ENCODE data around the gene MYBBP1A. TPM values are rescaled to one million over a fixed set of nuclear protein-coding genes. Genes with fewer than 3 reads are reported as not detected.

The MYBBP1A gene
- total RNA-seq, 5 donors from 2014 or later (not counting 1 experiment from before 2014, with no cell fraction given) = 57.0 to 102 (median 94.2) TPM

DNA sequence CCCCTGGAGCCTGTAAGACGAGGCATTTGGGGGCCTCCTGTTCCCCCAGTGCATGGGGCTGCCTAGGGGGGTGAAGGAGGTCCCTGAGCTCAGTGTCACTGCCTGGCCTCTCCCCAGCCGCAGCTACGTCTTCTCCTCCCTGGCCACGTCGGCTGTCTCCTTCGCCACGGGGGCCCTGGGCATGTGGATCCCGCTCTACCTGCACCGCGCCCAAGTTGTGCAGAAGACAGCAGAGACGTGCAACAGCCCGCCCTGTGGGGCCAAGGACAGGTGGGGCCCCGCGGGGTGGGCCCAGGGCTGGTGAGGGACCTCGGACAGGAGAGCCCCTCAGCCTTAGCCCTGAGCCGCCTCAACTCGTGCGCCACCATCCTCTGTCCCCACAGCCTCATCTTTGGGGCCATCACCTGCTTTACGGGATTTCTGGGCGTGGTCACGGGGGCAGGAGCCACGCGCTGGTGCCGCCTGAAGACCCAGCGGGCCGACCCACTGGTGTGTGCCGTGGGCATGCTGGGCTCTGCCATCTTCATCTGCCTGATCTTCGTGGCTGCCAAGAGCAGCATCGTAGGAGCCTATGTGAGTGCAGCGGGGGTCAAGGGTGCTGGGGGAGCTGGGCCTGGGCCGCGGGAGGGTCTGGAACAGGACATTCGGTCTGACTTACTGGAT, 22.2 kb downstream of the MYBBP1A start:
- H3K4me3 Mint-ChIP-seq = no peak overlapping the region
- peaks cover 0 to 5% (median 1%) of the 10 kb centered on the region in 3 donors for H3K4me1 Mint-ChIP-seq
- WGBS (ENCODE audit: insufficient coverage) = 89% methylated on average over 22 of the region's 33 CpGs
- ChIA-PET CTCF (no interaction called here), POLR2A (no interaction called here)
- no peaks in the 10 kb centered on the region for H3K36me3 Mint-ChIP-seq
- no peak for ATAC-seq (replicated peaks in 1 of 4)
- no peak overlapping the region for H3K4me3 ChIP-seq (ENCODE audit: control insufficient read depth in 1 of 2, extremely low read depth in 1 of 2, low read length in 1 of 2)
- H3K27me3 ChIP-seq (replicated peaks in 1 of 2; ENCODE audit: control insufficient read depth in 2 of 2, extremely low read depth in 1 of 2, insufficient read depth in 2 of 2, low read length in 1 of 2) = peaks cover 0 to 42% of the 10 kb centered on the region in 2 experiments
- no peaks in the 10 kb centered on the region for H3K9me3 Mint-ChIP-seq
- peaks cover 7 to 11% of the 10 kb centered on the region in 2 donors for H3K27me3 Mint-ChIP-seq
- no peaks in the 10 kb centered on the region for H3K9me3 ChIP-seq
- no peak overlapping the region for H3K27ac Mint-ChIP-seq
- no peaks in the 10 kb centered on the region for H3K4me1 ChIP-seq (ENCODE audit: control insufficient read depth in 1 of 2, extremely low read depth in 1 of 2, insufficient read depth in 2 of 2, low read length in 2 of 2)
- H3K27ac ChIP-seq (ENCODE audit: low read length) = no peak overlapping the region
- H3K36me3 ChIP-seq (ENCODE audit: control insufficient read depth in 2 of 2, extremely low read depth in 1 of 2, insufficient read depth in 1 of 2, low read length in 1 of 2) = no peaks in the 10 kb centered on the region
- no peak for DNase-seq

DNA sequence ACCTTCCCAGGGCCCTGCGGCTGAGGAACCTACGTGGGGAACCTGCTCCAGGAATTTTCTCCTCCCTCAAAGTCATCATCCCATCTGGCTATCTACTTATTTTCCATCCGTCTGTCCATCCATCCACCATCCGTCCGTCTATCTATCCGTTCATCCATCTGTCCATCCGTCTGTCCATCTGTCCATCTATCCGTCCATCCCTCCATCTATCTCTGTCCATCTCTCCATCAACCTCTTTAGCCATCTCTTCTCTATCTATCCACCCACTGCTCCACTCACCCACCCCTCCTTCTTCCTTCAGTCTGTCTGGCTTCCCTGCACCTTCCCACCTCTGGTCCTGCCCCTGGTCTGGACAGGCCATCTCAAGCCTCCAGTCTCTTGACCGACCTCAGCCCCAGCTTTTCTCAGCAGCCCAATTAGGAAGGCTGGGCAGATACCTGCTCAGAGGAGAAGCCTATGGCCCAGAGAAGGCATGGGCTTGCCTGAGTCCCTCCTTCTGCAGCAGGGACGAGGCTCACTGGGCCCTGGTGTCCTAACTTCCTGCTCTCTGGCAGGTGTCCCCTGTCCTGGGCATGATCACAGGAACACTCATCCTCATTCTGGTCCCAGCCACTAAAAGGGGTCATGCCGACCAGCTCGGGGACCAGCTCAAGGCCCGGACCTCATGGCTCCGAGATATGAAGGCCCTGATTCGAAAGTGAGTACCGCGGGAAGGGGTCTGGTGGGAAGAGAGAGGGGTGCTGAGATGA, 23.0 kb downstream of the MYBBP1A start:
- Mint-ChIP-seq H3K9me3 (no peaks in the 10 kb centered on the region), H3K4me1 (peaks cover 0 to 5% (median 1%) of the 10 kb centered on the region in 3 donors), H3K27me3 (peaks cover 7 to 11% of the 10 kb centered on the region in 2 donors), H3K4me3 (no peak overlapping the region), H3K27ac (no peak overlapping the region), H3K36me3 (no peaks in the 10 kb centered on the region)
- DNase-seq (no peak), ATAC-seq (replicated peaks in 1 of 4) (no peak)
- CTCF ChIA-PET = no interaction called here
- 88% methylated on average over 10 of the region's 17 CpGs for WGBS (ENCODE audit: insufficient coverage)
- Histone ChIP-seq H3K27ac (ENCODE audit: low read length) (no peak overlapping the region), H3K4me1 (ENCODE audit: control insufficient read depth in 1 of 2, extremely low read depth in 1 of 2, insufficient read depth in 2 of 2, low read length in 2 of 2) (no peaks in the 10 kb centered on the region), H3K9me3 (no peaks in the 10 kb centered on the region), H3K27me3 (replicated peaks in 1 of 2; ENCODE audit: control insufficient read depth in 2 of 2, extremely low read depth in 1 of 2, insufficient read depth in 2 of 2, low read length in 1 of 2) (peaks cover 0 to 42% of the 10 kb centered on the region in 2 experiments), H3K4me3 (ENCODE audit: control insufficient read depth in 1 of 2, extremely low read depth in 1 of 2, low read length in 1 of 2) (no peak overlapping the region), H3K36me3 (ENCODE audit: control insufficient read depth in 2 of 2, extremely low read depth in 1 of 2, insufficient read depth in 1 of 2, low read length in 1 of 2) (no peaks in the 10 kb centered on the region)
- POLR2A ChIA-PET = no interaction called here

DNA sequence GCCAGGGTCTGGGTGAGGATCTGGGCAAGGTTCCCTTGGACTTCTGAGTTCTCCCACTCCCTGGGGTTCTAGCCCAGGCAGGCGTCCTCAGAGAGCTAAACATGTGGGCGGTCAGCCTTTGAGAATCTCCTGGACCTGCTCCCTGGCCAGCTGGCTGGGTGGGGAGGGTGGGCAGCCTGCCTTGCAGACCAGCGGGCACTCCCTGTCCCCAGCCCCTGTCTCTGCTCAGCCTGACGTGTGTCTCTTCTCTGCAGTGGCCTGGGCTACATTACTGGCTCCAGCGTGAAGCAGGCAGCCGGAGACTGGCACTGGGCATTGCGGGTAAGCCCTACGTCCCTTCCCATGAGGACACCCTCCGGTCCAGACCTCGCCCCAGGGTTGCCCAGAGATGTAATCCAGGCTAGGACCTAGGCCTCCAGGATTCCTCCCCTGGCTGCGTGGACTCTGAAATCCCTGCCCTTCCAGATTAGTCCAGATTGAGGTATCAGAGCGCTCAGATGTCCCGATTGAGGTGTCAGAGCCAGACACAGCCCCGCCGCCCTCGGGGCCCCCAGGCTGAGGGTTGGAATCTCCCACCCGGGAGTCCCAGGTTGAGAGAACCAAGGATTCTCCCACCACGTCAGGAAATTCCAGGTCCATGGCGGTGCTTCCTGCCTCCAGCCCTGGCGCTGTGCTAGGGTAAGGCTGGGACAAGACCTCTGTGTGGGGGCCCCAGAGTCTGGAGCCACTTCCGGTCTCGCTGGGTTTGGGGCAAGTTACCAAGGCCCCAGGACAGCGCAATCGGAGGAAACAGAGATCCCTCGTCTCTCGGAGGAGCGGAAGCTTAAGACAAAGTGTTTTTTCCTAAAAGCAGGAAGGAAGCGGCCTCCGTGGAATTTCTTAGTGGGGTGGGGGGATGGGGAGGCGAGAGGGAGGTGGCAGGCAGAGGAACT, 24.1 kb downstream of the MYBBP1A start:
- no peaks in the 10 kb centered on the region for H3K9me3 ChIP-seq
- no peaks in the 10 kb centered on the region for H3K36me3 ChIP-seq (ENCODE audit: control insufficient read depth in 2 of 2, extremely low read depth in 1 of 2, insufficient read depth in 1 of 2, low read length in 1 of 2)
- H3K36me3 Mint-ChIP-seq = no peaks in the 10 kb centered on the region
- no peak overlapping the region for H3K27ac Mint-ChIP-seq
- CTCF ChIA-PET = no interaction called here
- peaks cover 0 to 5% (median 0%) of the 10 kb centered on the region in 3 donors for H3K4me1 Mint-ChIP-seq
- H3K4me3 ChIP-seq (ENCODE audit: control insufficient read depth in 1 of 2, extremely low read depth in 1 of 2, low read length in 1 of 2) = no peak overlapping the region
- peaks cover 0 to 42% of the 10 kb centered on the region in 2 experiments for H3K27me3 ChIP-seq (replicated peaks in 1 of 2; ENCODE audit: control insufficient read depth in 2 of 2, extremely low read depth in 1 of 2, insufficient read depth in 2 of 2, low read length in 1 of 2)
- ATAC-seq (replicated peaks in 1 of 4) (no peak), DNase-seq (no peak)
- peaks cover 7 to 11% of the 10 kb centered on the region in 2 donors for H3K27me3 Mint-ChIP-seq
- no peak overlapping the region for H3K4me3 Mint-ChIP-seq
- POLR2A ChIA-PET = no interaction called here
- no peaks in the 10 kb centered on the region for H3K9me3 Mint-ChIP-seq
- WGBS (ENCODE audit: insufficient coverage) = 81% methylated on average over 27 of the region's 30 CpGs
- no peaks in the 10 kb centered on the region for H3K4me1 ChIP-seq (ENCODE audit: control insufficient read depth in 1 of 2, extremely low read depth in 1 of 2, insufficient read depth in 2 of 2, low read length in 2 of 2)
- no peak overlapping the region for H3K27ac ChIP-seq (ENCODE audit: low read length)

GRCh38 chr17:4529533-4530152, 25.5 kb downstream of the MYBBP1A start:
- Histone ChIP-seq H3K36me3 (ENCODE audit: control insufficient read depth in 2 of 2, extremely low read depth in 1 of 2, insufficient read depth in 1 of 2, low read length in 1 of 2) (no peaks in the 10 kb centered on the region), H3K4me3 (ENCODE audit: control insufficient read depth in 1 of 2, extremely low read depth in 1 of 2, low read length in 1 of 2) (no peak overlapping the region), H3K27ac (ENCODE audit: low read length) (no peak overlapping the region), H3K9me3 (no peaks in the 10 kb centered on the region), H3K27me3 (replicated peaks in 1 of 2; ENCODE audit: control insufficient read depth in 2 of 2, extremely low read depth in 1 of 2, insufficient read depth in 2 of 2, low read length in 1 of 2) (peaks cover 0 to 35% of the 10 kb centered on the region in 2 experiments), H3K4me1 (ENCODE audit: control insufficient read depth in 1 of 2, extremely low read depth in 1 of 2, insufficient read depth in 2 of 2, low read length in 2 of 2) (no peaks in the 10 kb centered on the region)
- no peaks in the 10 kb centered on the region for H3K9me3 Mint-ChIP-seq
- ATAC-seq (replicated peaks in 1 of 4) (no peak), DNase-seq (no peak)
- no peak overlapping the region for H3K4me3 Mint-ChIP-seq
- peaks cover 7 to 11% of the 10 kb centered on the region in 2 donors for H3K27me3 Mint-ChIP-seq
- no peak overlapping the region for H3K27ac Mint-ChIP-seq
- ChIA-PET CTCF (no interaction called here), POLR2A (no interaction called here)
- no peaks in the 10 kb centered on the region for H3K36me3 Mint-ChIP-seq
- no peaks in the 10 kb centered on the region for H3K4me1 Mint-ChIP-seq
- 86% methylated on average over 9 of the region's 13 CpGs for WGBS (ENCODE audit: insufficient coverage)

DNA sequence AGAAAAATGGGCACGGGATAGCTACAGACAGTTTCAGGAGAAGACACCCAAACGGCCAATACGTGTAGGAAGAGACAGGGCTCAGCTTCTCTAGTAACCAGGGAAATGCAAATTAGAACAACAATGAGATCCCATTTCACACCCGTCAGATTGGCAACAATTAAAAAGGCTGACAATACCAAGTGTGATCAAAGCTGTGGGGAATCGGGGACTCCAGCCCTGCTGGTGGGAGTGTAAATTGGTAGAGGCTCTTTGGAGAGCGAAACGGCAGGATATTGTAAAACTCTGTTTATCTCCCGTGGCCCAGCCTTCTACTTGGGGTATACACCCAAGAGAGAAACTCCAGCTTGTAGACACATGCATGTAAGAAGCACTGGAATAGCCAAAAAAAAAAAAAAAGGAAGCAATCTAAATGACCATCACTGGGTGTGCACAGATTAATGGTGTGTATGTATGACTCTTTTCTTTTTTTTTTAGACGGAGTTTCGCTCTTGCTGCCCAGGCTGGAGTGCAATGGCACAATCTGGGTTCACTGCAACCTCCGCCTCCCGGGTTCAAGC, 27.5 kb downstream of the MYBBP1A start:
- no peaks in the 10 kb centered on the region for H3K9me3 ChIP-seq
- H3K9me3 Mint-ChIP-seq = no peaks in the 10 kb centered on the region
- H3K4me1 ChIP-seq (ENCODE audit: control insufficient read depth in 1 of 2, extremely low read depth in 1 of 2, insufficient read depth in 2 of 2, low read length in 2 of 2) = no peaks in the 10 kb centered on the region
- H3K4me1 Mint-ChIP-seq = no peaks in the 10 kb centered on the region
- POLR2A ChIA-PET = no interaction called here
- H3K36me3 Mint-ChIP-seq = no peaks in the 10 kb centered on the region
- WGBS (ENCODE audit: insufficient coverage) = 95% methylated on average over 7 of the region's 12 CpGs
- H3K36me3 ChIP-seq (ENCODE audit: control insufficient read depth in 2 of 2, extremely low read depth in 1 of 2, insufficient read depth in 1 of 2, low read length in 1 of 2) = no peaks in the 10 kb centered on the region
- no peak overlapping the region for H3K4me3 Mint-ChIP-seq
- no peak overlapping the region for H3K27ac ChIP-seq (ENCODE audit: low read length)
- H3K4me3 ChIP-seq (ENCODE audit: control insufficient read depth in 1 of 2, extremely low read depth in 1 of 2, low read length in 1 of 2) = no peak overlapping the region
- peaks cover 4 to 11% of the 10 kb centered on the region in 2 donors for H3K27me3 Mint-ChIP-seq
- H3K27me3 ChIP-seq (replicated peaks in 1 of 2; ENCODE audit: control insufficient read depth in 2 of 2, extremely low read depth in 1 of 2, insufficient read depth in 2 of 2, low read length in 1 of 2) = peaks cover 0 to 16% of the 10 kb centered on the region in 2 experiments
- H3K27ac Mint-ChIP-seq = no peak overlapping the region
- DNase-seq (no peak), ATAC-seq (replicated peaks in 1 of 4) (no peak)
- CTCF ChIA-PET = no interaction called here

GRCh38 chr17:4527134-4527533, 28.1 kb downstream of the MYBBP1A start:
- POLR2A ChIA-PET = no interaction called here
- CTCF ChIA-PET = interaction anchor here in 1 of 2 donors (0.7 kb wide), 1 partner anchor 31 kb away, joined by 3 read pairs; no protein-coding TSS in a partner anchor
- H3K9me3 ChIP-seq = no peaks in the 10 kb centered on the region

More at GRCh38 chr17:4527134-4527533, 28.1 kb downstream of the MYBBP1A start:
- no peak overlapping the region for H3K27ac ChIP-seq (ENCODE audit: low read length)
- DNase-seq = no peak
- H3K27me3 ChIP-seq (replicated peaks in 1 of 2; ENCODE audit: control insufficient read depth in 2 of 2, extremely low read depth in 1 of 2, insufficient read depth in 2 of 2, low read length in 1 of 2) = peaks cover 0 to 13% of the 10 kb centered on the region in 2 experiments
- no peak overlapping the region for H3K4me3 ChIP-seq (ENCODE audit: control insufficient read depth in 1 of 2, extremely low read depth in 1 of 2, low read length in 1 of 2)
- Mint-ChIP-seq H3K36me3 (no peaks in the 10 kb centered on the region), H3K27ac (no peak overlapping the region), H3K4me3 (no peak overlapping the region), H3K27me3 (peaks cover 3 to 8% of the 10 kb centered on the region in 2 donors), H3K4me1 (no peaks in the 10 kb centered on the region), H3K9me3 (no peaks in the 10 kb centered on the region)
- ATAC-seq (replicated peaks in 1 of 4) = no peak
- H3K36me3 ChIP-seq (ENCODE audit: control insufficient read depth in 2 of 2, extremely low read depth in 1 of 2, insufficient read depth in 1 of 2, low read length in 1 of 2) = no peaks in the 10 kb centered on the region
- no CpG with 5 or more reads among the region's 1 CpG for WGBS (ENCODE audit: insufficient coverage)
- no peaks in the 10 kb centered on the region for H3K4me1 ChIP-seq (ENCODE audit: control insufficient read depth in 1 of 2, extremely low read depth in 1 of 2, insufficient read depth in 2 of 2, low read length in 2 of 2)

All from T-cell (primary cell).